ENCODE results near the gene CORO1C.
"Not testable (repeated sequence)": the region's sequence is repeated elsewhere in the genome, so short reads cannot be mapped to it uniquely, and the experiment has no call there.

Gene CORO1C

GRCh38 chr12:108627134-108627920, 104.0 kb downstream of the CORO1C start:
- no peaks in the 10 kb centered on the region for H3K9me3 ChIP-seq (ENCODE audit: control insufficient read depth, low read length)
- no peaks in the 10 kb centered on the region for H3K27me3 ChIP-seq (ENCODE audit: control insufficient read depth, insufficient read depth, low read length)
- H3K4me3 ChIP-seq (ENCODE audit: low read length): no peak overlapping the region
- no peaks in the 10 kb centered on the region for H3K36me3 ChIP-seq (ENCODE audit: control insufficient read depth, insufficient read depth, low read length)
- no peak overlapping the region for H3K9ac ChIP-seq (ENCODE audit: low read length)
- peaks cover 15% of the 10 kb centered on the region for H3K4me1 ChIP-seq (ENCODE audit: control insufficient read depth, insufficient read depth, low read length)

- H3K36me3 ChIP-seq (ENCODE audit: control insufficient read depth, insufficient read depth, low read length): no peaks in the 10 kb centered on the region
These were observed 106.1 kb downstream of the CORO1C start for GRCh38 chr12:108625228-108625627.

GRCh38 chr12:108623577-108623976, 107.7 kb downstream of the CORO1C start:
- Histone ChIP-seq H3K4me1 (ENCODE audit: control insufficient read depth, insufficient read depth, low read length) (peaks cover 5% of the 10 kb centered on the region), H3K4me3 (ENCODE audit: low read length) (no peak overlapping the region), H3K27me3 (ENCODE audit: control insufficient read depth, insufficient read depth, low read length) (peaks cover 5% of the 10 kb centered on the region), H3K9me3 (ENCODE audit: control insufficient read depth, low read length) (no peaks in the 10 kb centered on the region), H3K9ac (ENCODE audit: low read length) (no peak overlapping the region), H3K36me3 (ENCODE audit: control insufficient read depth, insufficient read depth, low read length) (no peaks in the 10 kb centered on the region)

More at GRCh38 chr12:108625228-108625627, 106.1 kb downstream of the CORO1C start:
- H3K9me3 ChIP-seq (ENCODE audit: control insufficient read depth, low read length): no peaks in the 10 kb centered on the region
- H3K27me3 ChIP-seq (ENCODE audit: control insufficient read depth, insufficient read depth, low read length): no peaks in the 10 kb centered on the region
- no peak overlapping the region for H3K9ac ChIP-seq (ENCODE audit: low read length)
- no peak overlapping the region for H3K4me3 ChIP-seq (ENCODE audit: low read length)
- H3K4me1 ChIP-seq (ENCODE audit: control insufficient read depth, insufficient read depth, low read length): peaks cover 7% of the 10 kb centered on the region

GRCh38 chr12:108622921-108623514, 108.3 kb downstream of the CORO1C start:
- H3K36me3 ChIP-seq (ENCODE audit: control insufficient read depth, insufficient read depth, low read length): no peaks in the 10 kb centered on the region
- H3K4me1 ChIP-seq (ENCODE audit: control insufficient read depth, insufficient read depth, low read length): peaks cover 4% of the 10 kb centered on the region
- no peaks in the 10 kb centered on the region for H3K9me3 ChIP-seq (ENCODE audit: control insufficient read depth, low read length)
- H3K4me3 ChIP-seq (ENCODE audit: low read length): no peak overlapping the region
- H3K27me3 ChIP-seq (ENCODE audit: control insufficient read depth, insufficient read depth, low read length): peaks cover 8% of the 10 kb centered on the region
- no peak overlapping the region for H3K9ac ChIP-seq (ENCODE audit: low read length)

- Histone ChIP-seq H3K36me3 (ENCODE audit: control insufficient read depth, insufficient read depth, low read length) (no peaks in the 10 kb centered on the region), H3K9me3 (ENCODE audit: control insufficient read depth, low read length) (no peaks in the 10 kb centered on the region), H3K4me1 (ENCODE audit: control insufficient read depth, insufficient read depth, low read length) (peaks cover 6% of the 10 kb centered on the region), H3K9ac (ENCODE audit: low read length) (no peak overlapping the region), H3K4me3 (ENCODE audit: low read length) (no peak overlapping the region), H3K27me3 (ENCODE audit: control insufficient read depth, insufficient read depth, low read length) (peaks cover 8% of the 10 kb centered on the region)
These were observed 108.9 kb downstream of the CORO1C start for GRCh38 chr12:108622421-108622820.

- Histone ChIP-seq H3K4me3 (ENCODE audit: low read length) (no peak overlapping the region), H3K9me3 (ENCODE audit: control insufficient read depth, low read length) (no peaks in the 10 kb centered on the region), H3K27me3 (ENCODE audit: control insufficient read depth, insufficient read depth, low read length) (peaks cover 8% of the 10 kb centered on the region), H3K4me1 (ENCODE audit: control insufficient read depth, insufficient read depth, low read length) (peaks cover 6% of the 10 kb centered on the region), H3K36me3 (ENCODE audit: control insufficient read depth, insufficient read depth, low read length) (no peaks in the 10 kb centered on the region), H3K9ac (ENCODE audit: low read length) (no peak overlapping the region)
These were observed 110.2 kb downstream of the CORO1C start for GRCh38 chr12:108621161-108621560.

- Histone ChIP-seq H3K36me3 (ENCODE audit: control insufficient read depth, insufficient read depth, low read length) (no peaks in the 10 kb centered on the region), H3K9ac (ENCODE audit: low read length) (no peak overlapping the region), H3K9me3 (ENCODE audit: control insufficient read depth, low read length) (no peaks in the 10 kb centered on the region), H3K4me3 (ENCODE audit: low read length) (no peak overlapping the region), H3K4me1 (ENCODE audit: control insufficient read depth, insufficient read depth, low read length) (peaks cover 6% of the 10 kb centered on the region), H3K27me3 (ENCODE audit: control insufficient read depth, insufficient read depth, low read length) (peaks cover 8% of the 10 kb centered on the region)
These were observed 111.0 kb downstream of the CORO1C start for GRCh38 chr12:108620236-108620879.

GRCh38 chr12:108619369-108620160, 111.8 kb downstream of the CORO1C start:
- Histone ChIP-seq H3K9me3 (ENCODE audit: control insufficient read depth, low read length) (no peaks in the 10 kb centered on the region), H3K4me1 (ENCODE audit: control insufficient read depth, insufficient read depth, low read length) (peaks cover 6% of the 10 kb centered on the region), H3K36me3 (ENCODE audit: control insufficient read depth, insufficient read depth, low read length) (no peaks in the 10 kb centered on the region), H3K9ac (ENCODE audit: low read length) (no peak overlapping the region), H3K4me3 (ENCODE audit: low read length) (no peak overlapping the region), H3K27me3 (ENCODE audit: control insufficient read depth, insufficient read depth, low read length) (peaks cover 8% of the 10 kb centered on the region)

- not testable (repeated sequence) for H3K4me1 ChIP-seq (ENCODE audit: control insufficient read depth, insufficient read depth, low read length); H3K9me3 ChIP-seq (ENCODE audit: control insufficient read depth, low read length); H3K36me3 ChIP-seq (ENCODE audit: control insufficient read depth, insufficient read depth, low read length); H3K27me3 ChIP-seq (ENCODE audit: control insufficient read depth, insufficient read depth, low read length); H3K4me3 ChIP-seq (ENCODE audit: low read length); H3K9ac ChIP-seq (ENCODE audit: low read length)
These were observed 112.4 kb downstream of the CORO1C start for GRCh38 chr12:108618953-108619274.

GRCh38 chr12:108618079-108618952, 113.0 kb downstream of the CORO1C start:
- Histone ChIP-seq H3K9ac (ENCODE audit: low read length) (no peak overlapping the region), H3K36me3 (ENCODE audit: control insufficient read depth, insufficient read depth, low read length) (no peaks in the 10 kb centered on the region), H3K9me3 (ENCODE audit: control insufficient read depth, low read length) (no peaks in the 10 kb centered on the region), H3K4me3 (ENCODE audit: low read length) (no peak overlapping the region), H3K27me3 (ENCODE audit: control insufficient read depth, insufficient read depth, low read length) (peaks cover 8% of the 10 kb centered on the region), H3K4me1 (ENCODE audit: control insufficient read depth, insufficient read depth, low read length) (peaks cover 6% of the 10 kb centered on the region)

Data from mucosa of stomach (tissue), 1 donor.